ENCODE results near the gene TFB1M. TPM values are rescaled to one million over a fixed set of nuclear protein-coding genes. Genes with fewer than 3 reads are reported as not detected.
"Not testable (repeated sequence)": the region's sequence is repeated elsewhere in the genome, so short reads cannot be mapped to it uniquely, and the experiment has no call there.

TFB1M gene
- total RNA-seq, 1 experiment from 2014 or later = 24.5 TPM

DNA sequence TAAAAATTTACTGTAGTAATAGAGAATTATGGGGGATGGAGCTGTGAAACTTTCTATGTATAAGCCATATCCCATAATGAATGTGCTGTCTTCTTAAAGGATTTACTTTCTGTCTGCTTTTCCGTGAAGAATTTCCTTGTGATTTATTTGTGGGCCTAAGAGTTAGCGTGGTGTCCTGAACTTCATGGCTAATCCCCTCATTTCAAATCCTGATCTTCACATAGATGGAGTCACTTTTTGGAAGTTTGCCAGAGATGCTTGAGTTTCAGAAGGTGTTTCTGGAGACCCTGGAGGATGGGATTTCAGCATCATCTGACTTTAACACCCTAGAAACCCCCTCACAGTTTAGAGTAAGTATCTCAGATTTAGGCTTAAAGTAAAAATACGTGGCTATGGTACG is 69.8 kb downstream of the TFB1M start:
- DNase-seq (ENCODE audit: low read depth) = no peak

DNA sequence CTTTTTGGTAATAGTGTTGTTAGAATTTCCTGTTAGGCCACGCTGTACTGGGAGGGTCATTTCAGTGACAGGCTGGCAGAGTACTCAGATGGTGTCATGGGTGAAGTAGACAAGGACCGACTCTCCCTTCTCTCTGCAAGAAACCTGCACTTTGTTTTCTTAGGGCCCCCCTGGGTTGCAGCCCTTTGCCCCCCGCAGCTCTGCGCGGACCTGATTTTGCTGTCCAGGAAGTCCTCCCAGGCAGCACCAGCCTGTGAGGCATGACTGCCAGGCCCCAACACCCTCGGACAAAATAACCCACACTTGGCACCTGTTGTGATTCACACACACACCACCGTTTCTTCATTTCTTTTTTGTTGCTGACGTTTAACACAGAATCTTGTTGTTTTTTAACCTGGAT is 72.3 kb downstream of the TFB1M start:
- DNase-seq (ENCODE audit: low read depth) = no peak

DNA sequence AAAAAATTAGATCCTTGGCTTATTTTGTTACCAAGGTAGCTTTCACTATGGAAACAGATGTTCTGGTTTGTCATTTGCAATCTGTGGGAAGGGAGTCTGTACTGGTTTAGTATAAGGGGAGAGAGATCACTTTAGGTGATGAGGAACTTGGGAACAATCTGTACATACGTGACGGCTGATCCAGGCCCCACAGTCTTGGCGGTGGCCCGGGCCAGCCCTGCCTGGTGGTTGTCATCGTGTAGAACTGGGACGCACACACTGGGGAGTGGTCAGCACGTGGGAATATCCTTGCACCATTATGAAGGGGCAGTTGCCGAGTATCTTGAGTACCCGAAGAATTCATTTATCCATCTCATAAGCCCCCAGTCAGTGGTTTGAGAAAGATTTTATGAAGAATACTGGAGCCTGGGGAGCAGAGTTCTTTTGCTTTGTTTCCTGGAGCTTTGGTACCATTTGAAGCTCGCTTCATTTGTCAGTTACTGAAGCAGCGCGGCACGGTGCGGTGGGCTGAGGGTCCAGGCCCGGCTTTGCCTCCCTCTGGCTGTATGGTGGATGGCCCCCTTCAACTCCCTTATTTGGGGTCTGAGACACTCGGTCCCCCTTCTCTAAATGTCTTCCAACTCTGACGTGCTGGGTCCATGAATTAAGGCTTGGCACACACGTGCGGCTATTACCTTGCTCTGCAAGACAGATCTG is 73.2 kb downstream of the TFB1M start:
- no peak for DNase-seq (ENCODE audit: low read depth)

DNA sequence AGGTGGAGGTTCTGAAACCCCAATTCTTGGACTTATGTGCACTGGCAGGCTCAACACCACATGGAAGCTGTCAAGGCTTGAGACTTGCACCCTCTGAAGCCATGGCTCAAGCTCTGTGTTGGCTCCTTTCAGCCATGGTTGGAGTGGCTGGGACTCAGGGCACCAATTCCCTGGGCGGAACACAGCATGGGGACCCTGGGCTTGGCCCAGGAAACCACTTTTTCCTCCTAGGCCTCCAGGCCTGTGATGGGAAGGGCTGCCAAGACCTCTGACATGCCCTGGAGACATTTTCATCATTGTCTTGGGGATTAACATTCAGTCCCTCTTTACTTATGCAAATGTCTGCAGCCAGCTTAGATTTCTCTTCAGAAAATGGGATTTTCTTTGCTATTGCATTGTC is 76.7 kb downstream of the TFB1M start:
- DNase-seq (ENCODE audit: low read depth) = no peak

DNA sequence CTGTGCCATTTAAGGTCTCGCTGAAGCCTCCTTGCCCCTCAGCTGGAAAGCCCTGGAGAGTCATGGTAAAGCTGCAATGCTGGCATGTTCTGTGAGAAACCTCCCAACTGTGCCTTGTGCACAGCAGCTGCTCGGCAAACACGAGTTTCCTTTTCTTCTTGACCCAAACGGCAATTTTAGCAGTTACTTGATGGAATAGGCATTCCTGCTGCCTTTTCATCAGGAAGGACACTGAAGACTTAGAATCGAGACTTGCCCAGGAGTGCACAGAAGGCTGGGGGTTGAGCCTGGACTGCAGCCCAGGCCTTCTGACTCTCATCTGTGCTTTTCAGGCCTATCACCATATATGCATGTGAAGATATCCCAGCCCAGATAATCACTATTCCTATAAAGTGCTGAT is 79.2 kb downstream of the TFB1M start:
- DNase-seq (ENCODE audit: low read depth) = no peak

DNA sequence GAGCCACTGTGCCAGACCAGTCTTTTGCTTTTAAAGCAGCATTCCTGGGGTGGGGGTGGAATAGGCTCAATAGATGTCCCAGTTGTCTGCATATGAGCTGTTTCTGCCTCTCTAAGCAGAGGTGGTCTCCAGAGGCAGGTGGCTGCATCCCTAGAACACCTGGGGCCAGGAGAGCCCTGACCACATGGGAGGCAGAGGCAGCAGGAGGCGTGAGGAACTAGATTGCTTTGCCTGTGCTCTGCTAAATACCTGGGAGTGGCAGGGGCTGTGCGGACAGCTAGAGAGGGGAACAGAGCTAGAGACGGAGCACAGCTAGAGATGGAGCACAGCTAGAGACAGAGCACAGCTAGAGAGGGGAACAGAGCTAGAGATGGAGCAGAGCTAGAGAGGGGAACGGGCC is 79.6 kb downstream of the TFB1M start:
- no peak for DNase-seq (ENCODE audit: low read depth)

DNA sequence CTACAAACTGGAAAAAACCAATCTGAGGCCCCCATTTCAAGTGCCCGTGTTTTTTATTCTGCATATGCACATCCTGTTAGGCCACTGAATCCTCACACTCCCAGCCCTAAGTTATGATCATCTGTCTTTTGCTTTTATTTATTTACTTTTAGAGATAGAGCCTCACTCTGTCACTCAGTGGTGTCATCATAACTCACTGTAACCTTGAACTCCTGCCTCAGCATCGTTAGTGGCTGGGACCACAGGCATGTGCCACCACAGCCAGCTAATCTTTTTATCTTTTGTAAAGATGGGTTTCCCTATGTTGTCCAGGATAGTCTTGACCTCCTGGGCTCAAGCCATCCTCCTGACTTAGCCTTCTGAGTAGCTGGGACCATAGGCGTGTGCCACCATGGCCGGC is 80.1 kb downstream of the TFB1M start:
- DNase-seq (ENCODE audit: low read depth) = no peak

DNA sequence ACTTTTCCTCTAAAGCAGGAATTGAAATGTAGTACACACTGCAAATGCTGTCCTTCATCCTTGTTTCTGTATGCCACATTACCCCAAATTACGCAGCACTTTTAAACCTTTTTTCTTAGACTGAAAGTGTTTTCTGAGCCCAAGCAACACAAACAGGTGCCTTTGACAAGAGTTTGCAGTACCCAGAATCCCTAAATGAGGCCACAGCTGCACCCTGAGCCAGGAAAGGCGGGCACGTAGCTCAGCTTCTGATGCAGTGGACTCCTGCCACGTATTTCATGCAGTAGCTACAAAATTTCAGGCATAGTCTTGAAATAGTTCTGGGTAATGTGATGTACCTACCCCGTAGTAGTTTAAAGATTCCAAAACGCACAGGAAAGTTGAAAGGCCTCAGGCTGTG is 81.4 kb downstream of the TFB1M start:
- DNase-seq (ENCODE audit: low read depth) = no peak

DNA sequence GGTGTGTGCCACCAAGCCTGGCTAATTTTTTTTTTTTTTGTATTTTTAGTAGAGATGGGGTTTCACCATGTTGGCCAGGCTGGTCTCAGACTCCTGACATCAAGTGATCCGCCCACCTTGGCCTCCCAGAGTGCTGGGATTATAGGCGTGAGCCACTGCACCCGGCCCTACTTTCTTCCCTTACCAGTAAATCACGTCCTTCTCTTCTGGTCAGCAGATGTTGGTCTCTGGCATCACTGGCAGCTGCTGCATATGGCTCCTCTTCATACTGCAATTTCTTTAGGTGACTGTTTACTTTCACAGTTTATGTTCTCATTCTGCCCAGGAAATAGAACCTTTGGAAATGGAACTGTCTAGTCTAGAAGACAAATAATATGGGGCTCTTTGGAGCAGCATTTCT is 83.3 kb downstream of the TFB1M start:
- not testable (repeated sequence) for DNase-seq (ENCODE audit: low read depth)

DNA sequence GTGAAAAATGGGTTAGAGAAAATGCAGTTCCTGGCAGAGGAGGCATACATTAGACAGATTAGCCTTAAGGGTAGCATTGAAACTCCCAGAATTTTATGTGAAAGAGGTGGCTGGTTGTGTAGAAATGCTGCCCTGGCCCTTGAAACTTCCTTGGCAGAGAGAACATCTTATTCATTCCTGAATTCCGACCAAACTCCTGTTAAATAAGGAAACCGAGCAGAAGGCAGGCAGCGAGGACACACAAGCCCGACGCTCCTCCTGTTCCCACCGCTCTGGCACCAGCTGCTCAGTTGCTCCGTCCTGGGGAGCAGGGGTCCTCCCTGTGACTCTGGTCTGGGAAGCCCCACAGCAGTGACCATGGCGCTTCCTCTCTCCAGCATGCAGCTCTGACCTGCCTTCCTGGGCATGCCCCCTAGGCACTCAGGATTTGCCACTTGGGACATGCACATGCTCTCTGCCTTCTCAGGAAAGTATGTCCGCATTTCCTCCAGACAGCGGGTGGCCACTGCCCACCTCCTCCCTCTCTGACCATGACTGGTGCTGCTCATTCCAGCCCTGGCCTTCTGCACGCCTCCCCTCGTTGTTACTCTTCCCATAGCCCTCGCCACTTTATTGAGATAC is 85.6 kb downstream of the TFB1M start:
- no peak for DNase-seq (ENCODE audit: low read depth)

DNA sequence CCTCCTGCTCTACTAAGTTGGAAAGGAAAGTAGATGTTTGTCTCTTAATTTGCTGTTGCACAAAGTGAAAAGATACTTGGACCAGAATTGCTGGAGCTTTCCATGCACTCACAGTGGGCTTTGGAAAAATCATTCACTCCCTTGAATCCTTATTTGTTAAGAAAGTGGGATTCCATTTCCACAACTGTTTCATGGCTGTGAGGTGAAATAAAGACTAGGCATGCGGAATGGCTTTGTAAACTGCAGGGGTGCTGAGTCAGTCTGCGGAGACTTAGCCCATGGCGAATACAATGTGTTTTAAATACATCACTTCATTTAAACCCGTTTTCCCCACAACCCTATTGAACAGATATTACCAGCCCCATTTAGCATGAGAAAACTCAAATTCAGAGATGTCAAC is 87.2 kb downstream of the TFB1M start:
- no peak for DNase-seq (ENCODE audit: low read depth)

DNA sequence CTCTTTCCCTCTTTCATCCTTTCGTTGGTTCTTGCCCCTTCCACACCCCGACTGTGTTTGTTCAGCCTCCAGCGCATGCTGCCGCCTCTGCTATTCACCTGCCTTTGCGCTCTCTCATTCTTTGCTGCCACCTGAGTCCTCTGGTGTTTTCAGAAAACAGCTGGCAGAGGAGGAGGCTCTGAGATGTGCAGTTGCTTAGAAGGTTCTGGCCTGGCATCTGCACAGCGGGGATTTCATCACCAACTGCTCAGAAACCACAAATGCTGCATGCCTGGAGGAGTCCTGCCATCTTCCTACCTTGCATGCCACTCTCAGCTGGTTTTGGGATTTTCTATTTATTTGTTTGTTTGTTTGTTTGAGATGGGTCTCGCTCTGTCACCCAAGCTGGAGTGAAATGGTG is 89.7 kb downstream of the TFB1M start:
- DNase-seq (ENCODE audit: low read depth) = peak; percentile 30

DNA sequence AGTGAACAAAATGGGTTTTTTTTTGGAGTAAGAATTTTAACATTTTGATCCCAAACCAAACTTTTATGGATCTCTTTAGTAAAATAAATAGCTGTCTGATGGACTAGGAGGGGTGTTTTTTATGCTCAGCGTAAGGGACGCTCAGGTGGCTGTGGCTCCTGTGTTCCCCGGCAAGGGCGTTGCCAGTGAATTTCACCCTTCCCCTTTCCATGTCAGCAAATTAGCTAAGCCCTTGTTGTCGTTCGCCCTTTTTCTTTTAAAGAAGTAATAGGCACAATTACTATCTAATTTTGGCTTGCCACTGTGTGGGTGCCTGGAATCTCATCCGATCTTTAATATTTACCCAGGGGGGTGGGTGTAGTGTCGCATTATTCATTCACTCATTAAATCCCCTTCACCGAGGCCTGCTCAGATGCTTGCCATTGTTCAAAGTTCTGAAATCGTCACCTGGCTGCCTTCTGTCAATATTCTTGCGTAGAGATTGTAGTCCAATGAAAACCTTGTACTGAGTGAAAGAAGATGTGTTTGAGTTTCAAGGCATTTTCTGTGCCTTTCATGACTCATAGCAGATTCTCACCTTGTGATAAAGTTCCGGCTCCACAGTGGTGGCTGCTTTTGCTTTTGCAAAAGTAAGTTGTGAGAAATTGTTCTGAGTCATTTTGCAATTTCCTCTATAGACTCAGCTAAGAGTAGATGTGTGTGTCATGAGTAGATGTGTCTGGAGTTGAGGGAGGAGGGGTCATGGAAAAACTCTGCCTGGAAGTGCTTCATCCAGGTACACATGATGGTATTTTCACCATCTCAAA is 90.4 kb downstream of the TFB1M start:
- peak; percentile 96 for DNase-seq (ENCODE audit: low read depth)

DNA sequence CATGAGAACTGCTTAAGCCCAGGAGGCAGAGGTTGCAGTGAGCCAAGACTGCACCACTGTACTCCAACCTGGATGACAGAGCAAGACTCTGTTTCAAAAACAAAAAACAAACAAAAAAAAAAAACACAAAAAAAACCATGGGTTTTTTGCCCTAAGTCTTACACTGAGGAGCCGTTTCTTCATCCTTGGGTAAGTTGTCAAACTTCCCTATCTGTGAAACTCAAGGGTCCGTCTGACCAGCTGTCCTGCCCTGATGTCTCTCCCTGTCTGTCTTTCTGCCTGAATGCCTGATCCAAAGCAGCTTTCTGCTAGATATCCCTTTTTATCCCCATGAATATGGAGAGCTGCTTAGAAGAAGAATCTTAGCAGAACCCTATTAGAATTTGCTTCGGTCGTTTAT is 91.8 kb downstream of the TFB1M start:
- DNase-seq (ENCODE audit: low read depth) = no peak

DNA sequence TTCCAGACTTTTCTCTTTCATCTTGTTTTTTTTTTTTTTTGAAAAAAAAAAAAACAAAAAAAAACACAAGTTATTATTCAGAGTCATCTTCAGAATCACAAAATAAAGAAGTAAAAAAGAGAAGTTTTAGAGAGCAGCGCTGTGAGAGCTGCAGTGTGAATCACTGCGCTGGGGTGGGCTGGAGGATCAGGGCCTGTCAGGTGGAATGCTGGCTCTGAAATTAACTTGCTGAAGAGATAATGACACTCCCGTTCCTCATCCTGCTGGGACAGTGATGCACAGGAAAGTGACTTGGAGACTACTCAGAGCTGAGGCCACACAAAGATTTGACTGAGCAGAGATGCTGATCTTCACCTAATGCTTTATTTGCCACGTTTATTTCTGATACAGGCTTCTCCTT is 93.2 kb downstream of the TFB1M start:
- no peak for DNase-seq (ENCODE audit: low read depth)

DNA sequence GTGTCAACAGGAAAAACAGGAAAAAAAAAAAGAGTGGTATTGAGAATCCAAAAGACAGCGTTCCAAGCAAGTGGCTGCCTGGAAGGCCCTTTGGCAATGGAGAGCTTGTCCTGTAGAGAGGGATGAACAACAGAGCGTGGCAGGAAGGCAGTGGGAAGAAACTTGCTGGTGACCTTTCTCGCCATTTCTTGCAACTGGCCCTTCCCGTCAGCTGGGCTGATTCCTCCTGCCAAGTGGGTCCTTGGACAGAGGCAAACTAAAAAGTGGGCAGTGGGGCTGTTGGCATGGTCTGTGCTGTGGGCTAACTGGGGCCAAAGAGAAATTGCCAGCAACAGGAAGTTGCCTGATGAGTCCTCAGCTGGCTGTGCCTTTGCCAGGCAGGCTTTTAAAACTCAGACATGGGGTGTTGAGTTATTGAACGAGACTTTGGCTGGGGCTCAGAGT is 94.4 kb downstream of the TFB1M start:
- no peak for DNase-seq (ENCODE audit: low read depth)

DNA sequence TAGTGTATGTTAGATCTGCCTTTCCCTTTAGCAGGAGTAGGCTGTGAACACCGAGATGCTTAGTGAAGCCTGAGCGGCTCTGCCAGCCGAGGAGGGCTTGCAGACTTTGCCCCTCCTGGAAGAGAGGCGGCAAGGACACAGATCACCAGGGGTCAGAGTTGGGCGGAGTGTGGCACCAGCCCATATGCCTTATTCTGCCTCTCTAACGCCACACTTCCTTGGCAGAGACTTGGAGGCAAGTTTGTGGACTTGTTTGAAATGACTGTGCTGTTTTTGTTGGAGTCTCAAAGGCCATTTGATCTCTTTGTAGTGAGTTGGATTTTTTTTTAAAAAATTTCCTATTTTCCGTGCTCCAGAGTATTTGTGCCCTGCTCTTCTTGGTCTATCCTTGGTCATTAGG is 95.0 kb downstream of the TFB1M start:
- no peak for DNase-seq (ENCODE audit: low read depth)

DNA sequence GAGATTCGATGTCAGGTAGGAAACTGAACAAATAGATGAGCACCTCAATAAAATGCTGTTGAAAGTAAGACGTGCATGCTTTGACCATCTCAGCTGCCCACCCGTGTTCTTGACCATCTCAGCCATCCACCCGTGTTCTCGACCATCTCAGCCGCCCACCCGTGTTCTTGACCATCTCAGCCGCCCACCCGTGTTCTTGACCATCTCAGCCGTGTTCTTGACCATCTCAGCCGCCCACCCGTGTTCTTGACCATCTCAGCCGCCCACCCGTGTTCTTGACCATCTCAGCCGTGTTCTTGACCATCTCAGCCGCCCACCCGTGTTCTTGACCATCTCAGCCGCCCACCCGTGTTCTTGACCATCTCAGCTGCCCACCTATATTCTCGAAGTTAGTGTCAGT is 95.6 kb downstream of the TFB1M start:
- not testable (repeated sequence) for DNase-seq (ENCODE audit: low read depth)

DNA sequence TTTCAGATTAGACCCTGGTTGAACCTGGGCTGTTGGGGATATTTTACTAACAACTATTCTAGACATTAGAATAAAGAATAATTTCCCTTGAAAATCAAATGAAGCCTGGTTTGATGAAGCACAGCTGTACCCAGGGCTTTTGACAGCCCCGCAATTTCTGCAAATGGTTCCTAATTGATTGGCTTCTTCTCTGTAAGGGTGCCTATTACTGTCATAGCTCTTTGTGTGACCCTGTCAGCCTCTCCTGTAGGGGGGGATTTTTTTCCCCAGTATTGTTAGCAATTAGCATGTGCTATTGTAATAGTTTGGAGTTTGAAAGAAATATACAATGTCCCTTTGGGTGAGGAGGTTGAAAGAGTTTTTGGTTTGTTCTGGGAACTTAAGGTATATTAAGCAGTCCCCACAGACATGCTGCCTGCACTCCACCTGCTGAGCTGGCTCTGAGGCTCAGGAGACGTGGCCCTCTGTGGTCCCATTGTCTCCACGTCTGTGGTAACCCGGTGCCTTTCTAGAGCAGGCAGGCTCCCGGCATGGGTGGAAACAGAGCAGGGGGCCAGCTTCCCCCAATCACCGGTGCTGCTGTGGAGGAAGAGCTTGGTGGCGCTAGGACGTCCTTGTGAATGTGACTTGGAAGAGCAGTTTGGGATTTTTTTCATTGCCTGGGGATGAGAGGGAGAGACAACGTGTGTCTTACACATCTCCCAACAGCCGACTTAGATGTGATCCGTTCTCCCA is 97.8 kb downstream of the TFB1M start:
- DNase-seq (ENCODE audit: low read depth) = no peak

DNA sequence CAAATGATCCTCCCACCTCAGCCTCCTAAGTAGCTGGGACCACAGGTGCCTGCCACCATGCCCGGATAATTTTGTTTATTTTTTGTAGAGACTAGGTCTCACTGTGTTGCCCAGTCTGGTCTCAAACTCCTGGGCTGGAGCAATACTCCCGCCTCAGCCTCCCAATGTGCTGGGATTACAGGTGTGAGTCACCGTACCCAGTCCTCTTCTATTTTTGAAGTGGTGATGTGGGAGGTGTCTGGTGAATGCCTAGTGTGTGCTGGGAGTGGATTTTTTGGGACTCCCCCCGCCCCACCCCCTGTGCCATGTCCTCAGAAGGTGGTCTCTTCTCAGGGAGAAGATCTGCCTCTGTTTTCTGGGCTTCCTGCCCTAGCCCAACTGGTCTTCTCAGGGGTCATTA is 98.4 kb downstream of the TFB1M start:
- DNase-seq (ENCODE audit: low read depth) = no peak

DNA sequence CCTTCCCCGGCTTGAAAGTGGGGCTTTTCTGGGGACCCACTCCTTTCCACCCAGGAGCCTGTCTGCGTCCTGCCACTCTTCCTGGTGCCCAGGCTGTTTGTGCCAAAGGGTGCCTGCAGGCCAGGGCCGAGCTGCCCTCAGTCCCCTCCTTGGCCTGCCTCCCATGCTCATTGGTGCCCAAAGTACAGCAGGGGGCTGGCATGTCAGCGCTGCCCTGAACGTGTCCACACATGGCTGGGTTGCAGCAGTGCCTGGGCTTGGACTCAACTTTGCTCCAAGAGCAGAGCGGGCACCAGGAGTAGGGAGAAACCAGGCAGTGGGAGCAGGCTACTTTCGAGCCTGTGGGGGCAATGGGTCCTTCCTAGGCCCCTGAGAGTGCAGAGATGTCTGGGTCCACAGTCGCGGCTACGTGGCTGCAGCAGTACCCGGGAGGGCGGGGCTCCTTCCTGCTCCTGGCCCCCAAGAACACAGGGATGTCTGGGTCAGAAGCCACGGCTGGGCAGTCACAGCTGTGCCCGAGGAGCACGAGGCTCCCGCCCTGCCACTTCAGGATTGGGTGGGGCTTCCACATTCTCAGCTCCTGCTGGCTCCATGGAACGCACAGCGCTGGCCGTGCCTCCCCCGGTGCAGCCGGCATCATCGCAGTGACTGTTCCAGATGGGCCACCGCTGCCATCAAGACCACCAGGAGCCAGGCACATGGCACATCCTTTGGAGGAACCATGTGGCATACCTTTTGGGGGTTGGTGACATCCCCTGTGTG is 100.5 kb downstream of the TFB1M start:
- no peak for DNase-seq (ENCODE audit: low read depth)
